Peyer's patch (tissue), 4 donors: ENCODE data around the gene DENND2D. TPM values are rescaled to one million over a fixed set of nuclear protein-coding genes. Genes with fewer than 3 reads are reported as not detected.
A peak's percentile ranks its signal among the peaks of the same experiment; 100 is the strongest.
"Not testable (repeated sequence)": the region's sequence is repeated elsewhere in the genome, so short reads cannot be mapped to it uniquely, and the experiment has no call there.

ENCODE experiments used
- DNase-seq, 3 donors: peaks; one replicate each; pipeline ENCODE4 v3.0.0-alpha.2; 2017 to 2019
- H3K27ac ChIP-seq, 4 donors: fragments of 200-600 bp; sonication (generic); one replicate each; pipeline ENCODE4 v1.5.1; 2016 to 2019
- H3K27me3 ChIP-seq, 2 donors: fragments of 200-600 bp; sonication (generic); one replicate each; pipeline ENCODE4 v1.5.1; 2019
- H3K36me3 ChIP-seq, 3 donors: fragments of 200-600 bp; sonication (generic); one replicate each; pipeline ENCODE4 v1.5.1; 2016 to 2019
- H3K4me1 ChIP-seq, 4 donors: fragments of 200-600 bp; sonication (generic); one replicate each; pipeline ENCODE4 v1.5.1; 2016 to 2019
- H3K4me3 ChIP-seq, 4 donors: fragments of 200-600 bp; sonication (generic); 1 replicate in 3 of 4; 2 replicates in 1 of 4; pipeline ENCODE4 v1.5.1; 2016 to 2019; ENCODE audit warnings: mild to moderate bottlenecking in 1 of 4
- H3K9me3 ChIP-seq, 4 donors: fragments of 200-600 bp; sonication (generic); one replicate each; pipeline ENCODE4 v1.5.1; 2016 to 2019; ENCODE audit warnings: mild to moderate bottlenecking in 1 of 4
- CTCF ChIP-seq, 6 experiments: fragments of 450-650 bp in 4 of 6; fragments of 200-600 bp in 2 of 6; sonication (generic) in 1 of 6; IDR thresholded peaks; one replicate each; pipeline ENCODE4 v1.5.1; 2017 to 2019; ENCODE audit warnings: antibody characterized with exemption in 6 of 6, mild to moderate bottlenecking in 3 of 6, moderate library complexity in 1 of 6
- POLR2A ChIP-seq, 2 donors: fragments of 450-650 bp; IDR thresholded peaks; one replicate each; pipeline ENCODE4 v1.5.1; 2017; ENCODE audit warnings: antibody characterized with exemption in 2 of 2, mild to moderate bottlenecking in 2 of 2, moderate library complexity in 2 of 2
- total RNA-seq, 4 donors: library from RNA; depleted of rRNA; stranded (reverse); fragments of >200 nt; gene quantifications; one replicate each; pipeline ENCODE4 v1.1.0, GENCODE V29; 2016

Gene DENND2D
- total RNA-seq, 4 donors from 2014 or later, result 71.3 to 220 (median 86.5) TPM

GRCh38 chr1:111220302-111220890 lies 19.9 kb upstream of the DENND2D start:
- Histone ChIP-seq H3K36me3 (no peaks in the 10 kb centered on the region), H3K4me1 (peaks cover 0 to 66% (median 20%) of the 10 kb centered on the region in 4 donors), H3K27ac (peak overlapping the region; percentile 19 to 81 (median 58)), H3K4me3 (no peak overlapping the region), H3K9me3 (no peaks in the 10 kb centered on the region), H3K27me3 (no peaks in the 10 kb centered on the region)
- DNase-seq, result no peak
- TF ChIP-seq CTCF (IDR thresholded peaks at IDR 0.05) (no peak), POLR2A (IDR thresholded peaks at IDR 0.05) (no peak)

- H3K27ac ChIP-seq, result peak overlapping the region; percentile 43 to 81 (median 58)
- no peaks in the 10 kb centered on the region for H3K27me3 ChIP-seq
- no peaks in the 10 kb centered on the region for H3K36me3 ChIP-seq
- no peaks in the 10 kb centered on the region for H3K9me3 ChIP-seq
- DNase-seq, result peak in 2 of 3 donors; percentile 75 to 81
- TF ChIP-seq CTCF (IDR thresholded peaks at IDR 0.05), result no peak
- no peak for TF ChIP-seq POLR2A (IDR thresholded peaks at IDR 0.05)
- peaks cover 0 to 73% (median 20%) of the 10 kb centered on the region in 4 donors for H3K4me1 ChIP-seq
- no peak overlapping the region for H3K4me3 ChIP-seq
These were observed 19.3 kb upstream of the DENND2D start for GRCh38 chr1:111219557-111220286.

- DNase-seq, result no peak
- peaks cover 0 to 81% (median 23%) of the 10 kb centered on the region in 4 donors for H3K4me1 ChIP-seq
- H3K27ac ChIP-seq, result peak overlapping the region in 3 of 4 donors; percentile 43 to 81 (median 72)
- no peaks in the 10 kb centered on the region for H3K9me3 ChIP-seq
- no peaks in the 10 kb centered on the region for H3K36me3 ChIP-seq
- TF ChIP-seq POLR2A (IDR thresholded peaks at IDR 0.05), result no peak
- no peak for TF ChIP-seq CTCF (IDR thresholded peaks at IDR 0.05)
- no peaks in the 10 kb centered on the region for H3K27me3 ChIP-seq
- H3K4me3 ChIP-seq, result no peak overlapping the region
These were observed 18.5 kb upstream of the DENND2D start for GRCh38 chr1:111218701-111219556.

- Histone ChIP-seq H3K4me3 (no peak overlapping the region), H3K36me3 (no peaks in the 10 kb centered on the region), H3K9me3 (no peaks in the 10 kb centered on the region), H3K4me1 (peaks cover 0 to 80% (median 19%) of the 10 kb centered on the region in 4 donors), H3K27me3 (no peaks in the 10 kb centered on the region), H3K27ac (peak overlapping the region; percentile 42 to 81 (median 65))
- no peak for TF ChIP-seq CTCF (IDR thresholded peaks at IDR 0.05)
- no peak for TF ChIP-seq POLR2A (IDR thresholded peaks at IDR 0.05)
- DNase-seq, result no peak
These were observed 16.9 kb upstream of the DENND2D start for GRCh38 chr1:111217183-111217910.

- no peak for DNase-seq
- Histone ChIP-seq H3K27me3 (no peaks in the 10 kb centered on the region), H3K4me1 (peaks cover 0 to 77% (median 16%) of the 10 kb centered on the region in 4 donors), H3K9me3 (no peaks in the 10 kb centered on the region), H3K36me3 (no peaks in the 10 kb centered on the region), H3K4me3 (no peak overlapping the region), H3K27ac (peak overlapping the region; percentile 42 to 81 (median 65))
- TF ChIP-seq POLR2A (IDR thresholded peaks at IDR 0.05) (no peak), CTCF (IDR thresholded peaks at IDR 0.05) (no peak)
These were observed 16.3 kb upstream of the DENND2D start for GRCh38 chr1:111216751-111217150.

GRCh38 chr1:111215285-111215684 lies 14.8 kb upstream of the DENND2D start:
- H3K4me3 ChIP-seq, H3K9me3 ChIP-seq, H3K27me3 ChIP-seq, H3K36me3 ChIP-seq, DNase-seq: not testable (repeated sequence)
- peaks cover 0 to 63% (median 10%) of the 10 kb centered on the region in 4 donors for H3K4me1 ChIP-seq
- H3K27ac ChIP-seq, result peak overlapping the region; percentile 69 to 81 (median 72)
